ENCODE data around the gene TCF4.

TCF4 gene

GRCh38 chr18:55486936-55487335, 101.1 kb downstream of the TCF4 start:
- no peak for DNase-seq
- Mint-ChIP-seq H3K27me3 (ENCODE audit: low read depth, poor library complexity) (no peaks in the 10 kb centered on the region), H3K27ac (no peak overlapping the region), H3K4me1 (peaks cover 50% of the 10 kb centered on the region), H3K9me3 (no peaks in the 10 kb centered on the region), H3K4me3 (no peak overlapping the region), H3K36me3 (ENCODE audit: low read depth) (peaks cover 30% of the 10 kb centered on the region)
- TF ChIP-seq, protein P1, sequence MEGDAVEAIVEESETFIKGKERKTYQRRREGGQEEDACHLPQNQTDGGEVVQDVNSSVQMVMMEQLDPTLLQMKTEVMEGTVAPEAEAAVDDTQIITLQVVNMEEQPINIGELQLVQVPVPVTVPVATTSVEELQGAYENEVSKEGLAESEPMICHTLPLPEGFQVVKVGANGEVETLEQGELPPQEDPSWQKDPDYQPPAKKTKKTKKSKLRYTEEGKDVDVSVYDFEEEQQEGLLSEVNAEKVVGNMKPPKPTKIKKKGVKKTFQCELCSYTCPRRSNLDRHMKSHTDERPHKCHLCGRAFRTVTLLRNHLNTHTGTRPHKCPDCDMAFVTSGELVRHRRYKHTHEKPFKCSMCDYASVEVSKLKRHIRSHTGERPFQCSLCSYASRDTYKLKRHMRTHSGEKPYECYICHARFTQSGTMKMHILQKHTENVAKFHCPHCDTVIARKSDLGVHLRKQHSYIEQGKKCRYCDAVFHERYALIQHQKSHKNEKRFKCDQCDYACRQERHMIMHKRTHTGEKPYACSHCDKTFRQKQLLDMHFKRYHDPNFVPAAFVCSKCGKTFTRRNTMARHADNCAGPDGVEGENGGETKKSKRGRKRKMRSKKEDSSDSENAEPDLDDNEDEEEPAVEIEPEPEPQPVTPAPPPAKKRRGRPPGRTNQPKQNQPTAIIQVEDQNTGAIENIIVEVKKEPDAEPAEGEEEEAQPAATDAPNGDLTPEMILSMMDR (IDR thresholded peaks at IDR 0.05) = no peak

GRCh38 chr18:55485666-55486065, 102.3 kb downstream of the TCF4 start:
- no peak for DNase-seq
- Mint-ChIP-seq H3K27me3 (ENCODE audit: low read depth, poor library complexity) (no peaks in the 10 kb centered on the region), H3K27ac (no peak overlapping the region), H3K4me3 (no peak overlapping the region), H3K36me3 (ENCODE audit: low read depth) (peaks cover 43% of the 10 kb centered on the region), H3K9me3 (peaks cover 5% of the 10 kb centered on the region), H3K4me1 (peaks cover 44% of the 10 kb centered on the region)
- TF ChIP-seq, protein P1 (IDR thresholded peaks at IDR 0.05) = no peak

- H3K27ac Mint-ChIP-seq = no peak overlapping the region
- TF ChIP-seq, protein P1 (IDR thresholded peaks at IDR 0.05) = no peak
These were observed 103.2 kb downstream of the TCF4 start for GRCh38 chr18:55484773-55485172.

GRCh38 chr18:55483266-55483871, 104.6 kb downstream of the TCF4 start:
- TF ChIP-seq, protein P1 (IDR thresholded peaks at IDR 0.05) = no peak
- H3K4me1 Mint-ChIP-seq = peaks cover 42% of the 10 kb centered on the region
- H3K27ac Mint-ChIP-seq = no peak overlapping the region
- no peaks in the 10 kb centered on the region for H3K27me3 Mint-ChIP-seq (ENCODE audit: low read depth, poor library complexity)
- no peak for DNase-seq
- H3K36me3 Mint-ChIP-seq (ENCODE audit: low read depth) = peaks cover 53% of the 10 kb centered on the region
- peaks cover 6% of the 10 kb centered on the region for H3K9me3 Mint-ChIP-seq
- H3K4me3 Mint-ChIP-seq = no peak overlapping the region

More at GRCh38 chr18:55484773-55485172, 103.2 kb downstream of the TCF4 start:
- no peak for DNase-seq
- no peak overlapping the region for H3K4me3 Mint-ChIP-seq
- H3K27me3 Mint-ChIP-seq (ENCODE audit: low read depth, poor library complexity) = no peaks in the 10 kb centered on the region
- peaks cover 49% of the 10 kb centered on the region for H3K36me3 Mint-ChIP-seq (ENCODE audit: low read depth)
- peaks cover 6% of the 10 kb centered on the region for H3K9me3 Mint-ChIP-seq
- peaks cover 43% of the 10 kb centered on the region for H3K4me1 Mint-ChIP-seq

DNA sequence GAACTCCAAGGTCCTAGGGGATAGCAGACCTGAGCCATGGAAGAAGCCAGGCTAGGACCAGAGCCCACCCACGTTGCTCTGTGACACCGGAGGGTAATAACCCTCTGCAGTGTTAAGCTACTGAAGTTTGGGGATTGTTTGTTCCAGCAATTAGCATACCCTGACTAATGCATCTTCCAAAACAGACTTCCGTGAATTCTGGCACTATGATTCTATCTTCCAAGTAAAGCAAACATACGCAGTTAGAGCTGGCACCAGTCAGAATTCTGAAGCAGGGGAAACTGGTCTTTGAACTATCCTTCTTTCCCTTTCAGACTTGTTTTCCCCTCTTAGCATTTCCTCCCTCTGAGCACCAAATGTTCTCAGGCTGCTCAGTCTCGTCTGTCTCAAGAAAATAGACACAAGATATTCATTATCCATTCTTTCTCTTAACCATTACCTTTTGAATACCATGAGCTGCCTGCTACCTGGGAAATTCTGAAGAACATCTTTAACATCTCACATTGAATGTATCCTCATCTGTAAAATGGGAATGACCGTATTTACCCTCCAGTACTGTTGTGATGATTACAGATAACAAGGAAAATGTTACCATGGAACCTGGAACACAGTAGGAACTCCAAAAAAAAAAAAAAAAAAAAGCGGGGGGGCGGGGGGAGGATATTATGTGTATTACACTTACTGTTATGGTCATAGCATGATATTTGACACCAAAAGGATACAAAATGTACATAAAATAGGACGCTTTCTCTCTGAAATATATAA, 108.2 kb downstream of the TCF4 start:
- Mint-ChIP-seq H3K4me3 (no peak overlapping the region), H3K27ac (no peak overlapping the region), H3K4me1 (peaks cover 32% of the 10 kb centered on the region), H3K27me3 (ENCODE audit: low read depth, poor library complexity) (no peaks in the 10 kb centered on the region), H3K9me3 (peaks cover 6% of the 10 kb centered on the region), H3K36me3 (ENCODE audit: low read depth) (peaks cover 52% of the 10 kb centered on the region)
- DNase-seq = no peak
- TF ChIP-seq, protein P1 (IDR thresholded peaks at IDR 0.05) = no peak
